Activated T-cell treated with anti-CD3 and anti-CD28 coated beads for 1 hour (primary cell): ENCODE measurements around the gene RABGAP1.

Experiments used
- DNase-seq: peaks from one replicate; pipeline ENCODE4 v3.0.0-alpha.2; 2020; ENCODE audit warnings: low read depth

The RABGAP1 gene

GRCh38 chr9:123112015-123112975 lies 171.5 kb downstream of the RABGAP1 start:
- DNase-seq = no peak

GRCh38 chr9:123113185-123113584 lies 172.4 kb downstream of the RABGAP1 start:
- no peak for DNase-seq

- no peak for DNase-seq
Measured at GRCh38 chr9:123115146-123115913, 174.5 kb downstream of the RABGAP1 start.

GRCh38 chr9:123116036-123116435 lies 175.2 kb downstream of the RABGAP1 start:
- no peak for DNase-seq

- DNase-seq = no peak
Measured at GRCh38 chr9:123119566-123119965, 178.7 kb downstream of the RABGAP1 start.

GRCh38 chr9:123120131-123120530 lies 179.3 kb downstream of the RABGAP1 start:
- DNase-seq = no peak

GRCh38 chr9:123120953-123121352 lies 180.1 kb downstream of the RABGAP1 start:
- no peak for DNase-seq

- DNase-seq = no peak
Measured at GRCh38 chr9:123121457-123121856, 180.6 kb downstream of the RABGAP1 start.

- no peak for DNase-seq
Measured at GRCh38 chr9:123127512-123128075, 186.8 kb downstream of the RABGAP1 start.

- DNase-seq = no peak
Measured at GRCh38 chr9:123128591-123128990, 187.8 kb downstream of the RABGAP1 start.

- no peak for DNase-seq
Measured at GRCh38 chr9:123129423-123129822, 188.6 kb downstream of the RABGAP1 start.

- no peak for DNase-seq
Measured at GRCh38 chr9:123131258-123131657, 190.4 kb downstream of the RABGAP1 start.

GRCh38 chr9:123131993-123132392 lies 191.2 kb downstream of the RABGAP1 start:
- no peak for DNase-seq

- DNase-seq = no peak
Measured at GRCh38 chr9:123132696-123133095, 191.9 kb downstream of the RABGAP1 start.

- DNase-seq = no peak
Measured at GRCh38 chr9:123135430-123135829, 194.6 kb downstream of the RABGAP1 start.

GRCh38 chr9:123138163-123138562 lies 197.3 kb downstream of the RABGAP1 start:
- no peak for DNase-seq

- DNase-seq = no peak
Measured at GRCh38 chr9:123149067-123149466, 208.2 kb downstream of the RABGAP1 start.

- DNase-seq = no peak
Measured at GRCh38 chr9:123150708-123151503, 210.1 kb downstream of the RABGAP1 start.
